Smooth muscle cell (in vitro differentiated cells): ENCODE measurements around the gene AP4M1. TPM values are rescaled to one million over a fixed set of nuclear protein-coding genes. Genes with fewer than 3 reads are reported as not detected.

ENCODE experiments used
- DNase-seq: peaks from one replicate; lab custom pipeline; 2025; ENCODE audit not compliant: unreplicated experiment; lab: John Stamatoyannopoulos, UW
- H2AFZ ChIP-seq: fragments of 200-600 bp; sonication (generic); 2 replicates; pipeline ENCODE4 v1.6.0; 2016; ENCODE audit warnings: antibody characterized with exemption, low read depth, mild to moderate bottlenecking
- H3F3A ChIP-seq: fragments of 200-600 bp; sonication (generic); 2 replicates; pipeline ENCODE4 v1.6.0; 2017; ENCODE audit warnings: antibody characterized with exemption, low read depth
- H3K27ac ChIP-seq: fragments of 200-600 bp; sonication (generic); 2 replicates; pipeline ENCODE4 v1.5.1; 2016; ENCODE audit warnings: low read depth, mild to moderate bottlenecking
- H3K27me3 ChIP-seq: fragments of 200-600 bp; sonication (generic); 2 replicates; pipeline ENCODE4 v1.6.1; 2016; ENCODE audit warnings: low read depth, mild to moderate bottlenecking
- H3K36me3 ChIP-seq: fragments of 200-600 bp; sonication (generic); 2 replicates; pipeline ENCODE4 v1.5.1; 2016; ENCODE audit warnings: low read depth
- H3K4me1 ChIP-seq: fragments of 200-600 bp; sonication (generic); 2 replicates; pipeline ENCODE4 v1.5.1; 2016; ENCODE audit warnings: low read depth
- H3K4me2 ChIP-seq: fragments of 200-600 bp; sonication (generic); 2 replicates; pipeline ENCODE4 v1.6.0; 2016; ENCODE audit warnings: mild to moderate bottlenecking
- H3K4me3 ChIP-seq: fragments of 200-600 bp; sonication (generic); 2 replicates; pipeline ENCODE4 v1.5.1; 2016; ENCODE audit warnings: mild to moderate bottlenecking
- H3K79me2 ChIP-seq: fragments of 200-600 bp; sonication (generic); 2 replicates; pipeline ENCODE4 v1.6.0; 2016; ENCODE audit warnings: low read depth, mild to moderate bottlenecking
- H3K9ac ChIP-seq: fragments of 200-600 bp; sonication (generic); 2 replicates; pipeline ENCODE4 v1.6.0; 2016; ENCODE audit warnings: low read depth
- H3K9me3 ChIP-seq: fragments of 200-600 bp; sonication (generic); replicated peaks from 2 replicates; pipeline ENCODE4 v1.5.1; 2016; ENCODE audit warnings: low read depth
- H4K20me1 ChIP-seq: fragments of 200-600 bp; sonication (generic); 2 replicates; pipeline ENCODE4 v1.6.0; 2016; ENCODE audit warnings: low read depth
- WGBS: methylation state at CpG from one replicate; pipeline ENCODE4 v1.1.7; 2016; ENCODE audit warnings: low lambda C conversion rate; 5-methylcytosine and 5-hydroxymethylcytosine counted together
- polyA plus RNA-seq: library from polyadenylated mRNA; unstranded; fragments of >200 nt; fragmentation: Nextera tagmentation; extraction: Ambion mirVana; gene quantifications from 2 replicates; pipeline ENCODE4 v1.2.1, GENCODE V29; 2016
- total RNA-seq: library from RNA; depleted of rRNA; stranded (reverse); fragments of >200 nt; gene quantifications from 2 replicates; pipeline ENCODE4 v1.2.3, GENCODE V29; 2014
- TF ChIP-seq, protein P1 (sequence below): fragments of 200-600 bp; sonication (generic); IDR thresholded peaks from 2 replicates; pipeline ENCODE4 v1.5.1; 2017; ENCODE audit warnings: borderline replicate concordance, mild to moderate bottlenecking, antibody characterized with exemption; ENCODE audit not compliant: insufficient read depth, poor library complexity, severe bottlenecking

The AP4M1 gene, protein sequence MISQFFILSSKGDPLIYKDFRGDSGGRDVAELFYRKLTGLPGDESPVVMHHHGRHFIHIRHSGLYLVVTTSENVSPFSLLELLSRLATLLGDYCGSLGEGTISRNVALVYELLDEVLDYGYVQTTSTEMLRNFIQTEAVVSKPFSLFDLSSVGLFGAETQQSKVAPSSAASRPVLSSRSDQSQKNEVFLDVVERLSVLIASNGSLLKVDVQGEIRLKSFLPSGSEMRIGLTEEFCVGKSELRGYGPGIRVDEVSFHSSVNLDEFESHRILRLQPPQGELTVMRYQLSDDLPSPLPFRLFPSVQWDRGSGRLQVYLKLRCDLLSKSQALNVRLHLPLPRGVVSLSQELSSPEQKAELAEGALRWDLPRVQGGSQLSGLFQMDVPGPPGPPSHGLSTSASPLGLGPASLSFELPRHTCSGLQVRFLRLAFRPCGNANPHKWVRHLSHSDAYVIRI
- total RNA-seq = 10.1 and 18.0 TPM in 2 replicates
- polyA plus RNA-seq = 16.9 and 17.7 TPM in 2 replicates

DNA sequence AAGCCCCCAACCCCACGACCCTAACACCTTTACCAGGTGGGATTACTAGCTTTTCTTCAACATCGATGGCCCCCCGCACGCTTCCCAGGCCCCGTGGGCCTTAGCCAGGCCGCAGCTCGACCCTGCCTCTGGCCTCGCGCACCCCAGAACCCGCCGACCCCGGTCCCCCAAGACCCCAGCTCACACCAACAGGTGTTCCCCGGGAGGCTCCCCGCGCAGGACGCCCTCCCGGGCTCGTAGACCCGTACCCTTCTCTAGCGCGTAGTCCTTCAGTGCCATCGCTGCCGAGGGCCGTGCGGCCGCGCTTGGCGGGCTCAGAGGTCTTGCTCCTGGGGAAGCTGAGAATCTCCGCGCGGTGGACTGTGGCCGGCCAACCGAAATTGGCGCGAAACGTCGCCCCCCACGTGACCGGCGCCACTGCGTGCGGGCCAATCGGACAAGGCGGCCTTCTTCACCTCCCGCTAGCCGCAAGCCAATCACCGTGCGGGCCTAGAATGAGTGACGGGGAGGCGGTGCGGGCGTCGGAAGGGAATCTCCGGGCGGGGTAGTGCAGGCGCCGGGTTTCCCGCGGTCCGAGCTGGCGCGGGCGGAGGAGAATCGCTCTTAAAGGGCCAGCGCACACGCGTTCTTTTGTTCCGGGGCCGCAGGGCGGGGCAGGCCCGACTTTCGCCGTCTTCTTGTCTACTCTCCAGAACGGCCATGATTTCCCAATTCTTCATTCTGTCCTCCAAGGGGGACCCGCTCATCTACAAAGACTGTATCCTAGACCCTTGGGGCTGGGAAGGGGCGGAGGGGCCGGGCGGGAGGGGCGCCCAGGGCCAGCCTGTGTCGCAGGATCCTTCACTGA, at the start of gene AP4M1, which contains the start of gene MCM7:
AP4M1 (plus strand) TSS at position 628 of the 847 bp plus-strand sequence; CDS start at position 700, 72 bp downstream.
MCM7 (minus strand) TSS at position 382 of the 847 bp plus-strand sequence; CDS start at position 279, 103 bp downstream.
- Histone ChIP-seq H3K36me3 (peaks cover 19% of the 10 kb centered on the region), H3K79me2 (peaks cover 25% of the 10 kb centered on the region), H2AFZ (peak within 1 kb of the TSS; percentile 54), H3K27me3 (no peaks in the 10 kb centered on the region), H3K4me1 (peaks cover 15% of the 10 kb centered on the region), H3F3A (peaks cover 11% of the 10 kb centered on the region), H3K4me3 (peak within 1 kb of the TSS; percentile 93), H3K4me2 (peak within 1 kb of the TSS; percentile 100), H3K9me3 (no peaks in the 10 kb centered on the region), H3K27ac (peak within 1 kb of the TSS; percentile 99), H4K20me1 (peaks cover 14% of the 10 kb centered on the region), H3K9ac (peak within 1 kb of the TSS; percentile 97)
- DNase-seq = peak; percentile 88
- WGBS = under 1% methylated on average over 73 of the region's 80 CpGs
- TF ChIP-seq, protein P1, sequence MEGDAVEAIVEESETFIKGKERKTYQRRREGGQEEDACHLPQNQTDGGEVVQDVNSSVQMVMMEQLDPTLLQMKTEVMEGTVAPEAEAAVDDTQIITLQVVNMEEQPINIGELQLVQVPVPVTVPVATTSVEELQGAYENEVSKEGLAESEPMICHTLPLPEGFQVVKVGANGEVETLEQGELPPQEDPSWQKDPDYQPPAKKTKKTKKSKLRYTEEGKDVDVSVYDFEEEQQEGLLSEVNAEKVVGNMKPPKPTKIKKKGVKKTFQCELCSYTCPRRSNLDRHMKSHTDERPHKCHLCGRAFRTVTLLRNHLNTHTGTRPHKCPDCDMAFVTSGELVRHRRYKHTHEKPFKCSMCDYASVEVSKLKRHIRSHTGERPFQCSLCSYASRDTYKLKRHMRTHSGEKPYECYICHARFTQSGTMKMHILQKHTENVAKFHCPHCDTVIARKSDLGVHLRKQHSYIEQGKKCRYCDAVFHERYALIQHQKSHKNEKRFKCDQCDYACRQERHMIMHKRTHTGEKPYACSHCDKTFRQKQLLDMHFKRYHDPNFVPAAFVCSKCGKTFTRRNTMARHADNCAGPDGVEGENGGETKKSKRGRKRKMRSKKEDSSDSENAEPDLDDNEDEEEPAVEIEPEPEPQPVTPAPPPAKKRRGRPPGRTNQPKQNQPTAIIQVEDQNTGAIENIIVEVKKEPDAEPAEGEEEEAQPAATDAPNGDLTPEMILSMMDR = no peak

DNA sequence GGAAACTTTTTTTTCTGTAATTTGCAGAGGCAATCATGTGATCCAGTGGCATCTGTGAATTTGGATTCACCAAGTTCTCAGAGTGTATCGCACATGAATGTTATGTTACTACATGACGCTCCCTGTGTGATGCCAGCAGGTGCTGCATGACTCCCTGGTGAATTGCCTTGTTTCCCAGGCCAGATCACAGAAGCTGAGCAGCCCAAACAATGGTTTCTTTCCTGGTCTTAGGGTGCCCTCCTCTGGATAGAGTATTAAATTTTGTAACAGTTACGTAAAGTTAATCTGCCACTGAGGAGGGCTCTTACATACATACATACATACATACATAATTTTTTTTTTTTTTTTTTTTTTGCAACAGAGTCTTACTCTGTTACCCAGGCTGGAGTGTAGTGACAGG, 48.2 kb upstream of the AP4M1 start:
- H3K4me3 ChIP-seq = no peak overlapping the region
- peaks cover 1% of the 10 kb centered on the region for H3F3A ChIP-seq
- no peak overlapping the region for H2AFZ ChIP-seq
- peaks cover 7% of the 10 kb centered on the region for H3K36me3 ChIP-seq
- 88% methylated on average over 3 of the region's 3 CpGs for WGBS
- H4K20me1 ChIP-seq = no peaks in the 10 kb centered on the region
- DNase-seq = no peak
- no peak overlapping the region for H3K27ac ChIP-seq
- no peaks in the 10 kb centered on the region for H3K27me3 ChIP-seq
- no peak overlapping the region for H3K9ac ChIP-seq
- peaks cover 7% of the 10 kb centered on the region for H3K4me1 ChIP-seq
- TF ChIP-seq, protein P1 = no peak
- H3K9me3 ChIP-seq = no peaks in the 10 kb centered on the region
- H3K79me2 ChIP-seq = peaks cover 35% of the 10 kb centered on the region
- no peak overlapping the region for H3K4me2 ChIP-seq

DNA sequence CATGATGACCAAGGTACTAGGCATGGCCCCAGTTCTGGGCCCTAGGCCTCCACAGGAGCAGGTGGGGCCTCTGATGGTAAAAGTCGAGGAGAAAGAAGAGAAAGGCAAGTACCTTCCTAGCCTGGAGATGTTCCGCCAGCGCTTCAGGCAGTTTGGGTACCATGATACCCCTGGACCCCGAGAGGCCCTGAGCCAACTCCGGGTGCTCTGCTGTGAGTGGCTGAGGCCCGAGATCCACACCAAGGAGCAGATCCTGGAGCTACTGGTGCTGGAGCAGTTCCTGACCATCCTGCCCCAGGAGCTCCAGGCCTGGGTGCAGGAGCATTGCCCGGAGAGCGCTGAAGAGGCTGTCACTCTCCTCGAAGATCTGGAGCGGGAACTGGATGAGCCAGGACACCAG, 44.4 kb upstream of the AP4M1 start:
- TF ChIP-seq, protein P1 = no peak
- 96% methylated on average over 10 of the region's 10 CpGs for WGBS
- no peak overlapping the region for H3K4me2 ChIP-seq

More for the DNA sequence above, 44.4 kb upstream of the AP4M1 start:
- Histone ChIP-seq H3K79me2 (peaks cover 17% of the 10 kb centered on the region), H3F3A (no peaks in the 10 kb centered on the region), H3K4me3 (no peak overlapping the region), H3K36me3 (peaks cover 12% of the 10 kb centered on the region), H3K27me3 (no peaks in the 10 kb centered on the region), H3K9me3 (no peaks in the 10 kb centered on the region), H2AFZ (no peak overlapping the region), H3K27ac (no peak overlapping the region), H3K9ac (no peak overlapping the region), H4K20me1 (no peaks in the 10 kb centered on the region), H3K4me1 (no peaks in the 10 kb centered on the region)
- DNase-seq = no peak
